Activated T-cell treated with anti-CD3 and anti-CD28 coated beads for 1 hour (primary cell): ENCODE results near the gene LRP8.

Source experiments
- DNase-seq: peaks from one replicate; pipeline ENCODE4 v3.0.0-alpha.2; 2020; ENCODE audit warnings: low read depth

Gene LRP8

GRCh38 chr1:53321776-53322602 is 5.9 kb downstream of the LRP8 start:
- no peak for DNase-seq

GRCh38 chr1:53321366-53321765 is 6.5 kb downstream of the LRP8 start:
- DNase-seq: no peak

GRCh38 chr1:53320646-53321045 is 7.2 kb downstream of the LRP8 start:
- no peak for DNase-seq

GRCh38 chr1:53319296-53320101 is 8.4 kb downstream of the LRP8 start:
- DNase-seq: no peak

DNA sequence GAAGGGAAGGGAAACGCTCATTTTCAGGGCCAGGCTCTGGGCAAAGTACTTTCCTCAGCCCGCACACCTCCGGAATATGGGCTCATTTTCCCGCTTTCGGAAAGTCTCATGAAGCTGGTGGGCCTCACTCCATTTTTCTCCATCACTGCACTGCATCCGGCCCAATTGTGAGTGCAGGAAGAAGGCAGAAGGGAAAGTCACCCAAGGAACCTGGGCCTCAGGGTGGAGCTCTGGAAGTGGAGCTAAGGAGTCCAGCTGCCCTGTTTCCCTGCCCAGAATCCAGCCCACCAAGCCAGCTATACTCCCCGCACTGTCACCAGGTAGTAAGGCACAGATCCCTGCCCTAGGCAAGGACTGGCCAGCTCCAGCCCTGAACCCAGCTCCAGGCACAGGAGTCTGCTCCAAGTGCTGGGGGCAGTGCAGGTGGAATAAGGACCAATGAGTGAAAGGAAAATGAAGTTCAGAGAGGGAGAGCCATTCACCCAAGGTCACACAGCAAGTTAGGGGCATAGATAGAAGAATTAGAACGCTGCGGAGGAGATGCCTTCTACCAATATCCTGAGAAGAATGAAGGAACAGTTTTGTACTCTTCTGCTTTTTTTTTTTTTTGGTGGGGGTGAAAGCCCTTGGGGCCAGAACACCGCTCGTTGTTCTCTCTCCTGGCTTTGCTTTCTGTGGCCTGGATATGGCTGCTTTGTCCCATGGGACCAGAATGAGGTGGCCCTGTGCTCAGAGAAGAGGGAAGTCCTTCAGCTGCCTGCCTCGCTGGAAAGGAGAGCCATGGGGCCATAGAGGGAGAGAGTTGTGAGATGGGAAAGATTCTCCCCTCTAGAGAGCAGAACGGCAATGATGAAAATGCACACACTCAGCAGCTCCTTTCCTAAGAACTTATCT is 10.0 kb downstream of the LRP8 start:
- DNase-seq: no peak

DNA sequence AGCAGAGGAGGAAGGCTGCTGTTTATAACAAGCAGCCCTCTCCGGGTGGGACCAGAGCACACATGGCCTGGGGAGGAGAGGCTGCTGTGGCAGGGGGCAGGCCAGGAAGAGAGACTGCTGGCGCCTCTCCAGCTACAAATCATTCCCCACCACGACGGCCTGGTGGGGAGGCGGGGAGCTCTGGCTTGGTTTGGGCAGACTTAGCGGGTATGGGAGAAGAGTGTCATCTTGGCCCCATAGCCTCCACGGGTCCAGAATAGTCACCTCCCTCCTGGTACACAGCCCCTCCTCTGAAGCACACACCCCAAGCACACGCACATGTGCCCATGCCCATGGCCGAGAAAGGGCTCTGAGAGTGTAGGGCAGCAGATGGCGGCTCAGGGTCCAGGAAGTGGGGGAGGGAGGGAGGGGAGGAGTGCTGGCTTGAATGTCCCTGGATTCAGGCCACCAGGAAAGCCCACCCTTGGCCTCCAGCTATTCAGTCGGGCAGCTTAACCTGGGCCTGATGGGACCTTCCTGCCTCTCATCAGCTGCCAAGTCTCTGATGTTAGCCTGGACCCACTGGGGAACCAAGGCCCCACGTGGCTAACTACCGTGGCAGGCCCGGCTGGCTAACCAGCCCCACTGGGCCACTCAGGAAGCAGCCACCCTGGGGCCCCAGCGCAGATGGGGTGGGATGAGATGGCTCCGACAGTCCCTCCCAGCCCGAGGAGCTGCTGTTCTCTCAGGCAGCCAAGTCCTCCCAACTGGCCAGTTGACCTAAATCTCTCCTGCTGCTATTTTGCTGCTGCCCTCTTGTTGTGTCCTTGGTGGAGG is 10.9 kb downstream of the LRP8 start:
- DNase-seq: no peak

GRCh38 chr1:53316424-53316765 is 11.5 kb downstream of the LRP8 start:
- DNase-seq: no peak

DNA sequence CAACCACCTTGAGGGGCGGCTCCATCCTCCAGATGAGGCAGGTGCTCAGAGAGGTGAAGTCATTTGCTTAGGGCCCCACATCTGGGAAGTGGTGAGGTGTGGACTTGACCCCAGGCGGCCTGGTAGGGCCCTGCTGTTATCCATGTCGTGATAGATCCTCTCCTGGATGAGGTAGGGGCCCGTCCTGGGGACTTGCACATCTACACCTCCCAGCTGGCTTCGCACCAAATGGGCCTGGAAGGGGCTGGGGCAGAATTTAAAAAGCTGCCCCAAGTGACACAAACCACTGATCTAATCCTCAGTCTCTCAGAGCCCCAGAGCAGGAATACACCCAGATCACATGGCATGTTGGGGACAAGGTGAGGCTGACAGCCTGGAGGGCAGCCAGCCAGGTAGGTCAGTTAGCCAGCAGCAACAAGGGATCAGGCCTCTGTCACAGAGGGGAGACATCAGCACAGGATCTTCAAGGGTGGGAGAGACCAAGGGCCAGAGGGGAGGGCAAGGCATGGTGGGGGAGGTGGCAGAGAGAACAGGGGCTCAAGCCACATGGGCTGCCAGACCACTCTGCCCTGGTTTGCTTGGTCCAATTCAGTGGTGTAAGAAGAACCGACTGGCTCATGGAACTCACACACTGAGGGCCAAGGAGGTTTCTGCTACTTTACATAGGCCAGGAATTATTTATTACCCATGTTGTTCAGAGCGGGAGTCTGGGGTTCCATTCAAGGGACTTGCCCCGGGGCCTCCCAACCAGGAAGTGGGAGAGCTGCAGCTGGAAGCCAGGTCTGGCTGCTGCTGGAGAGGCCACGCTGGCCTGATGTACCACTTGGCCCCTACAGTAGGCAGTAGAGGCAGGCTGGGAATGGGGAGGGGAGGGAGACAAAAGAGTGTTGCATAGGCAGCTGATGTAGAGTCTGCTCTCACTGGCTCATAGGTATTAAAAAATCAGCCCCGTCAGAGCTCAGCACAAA is 12.1 kb downstream of the LRP8 start:
- no peak for DNase-seq

GRCh38 chr1:53315046-53315445 is 12.8 kb downstream of the LRP8 start:
- no peak for DNase-seq

GRCh38 chr1:53314606-53315005 is 13.3 kb downstream of the LRP8 start:
- DNase-seq: no peak

DNA sequence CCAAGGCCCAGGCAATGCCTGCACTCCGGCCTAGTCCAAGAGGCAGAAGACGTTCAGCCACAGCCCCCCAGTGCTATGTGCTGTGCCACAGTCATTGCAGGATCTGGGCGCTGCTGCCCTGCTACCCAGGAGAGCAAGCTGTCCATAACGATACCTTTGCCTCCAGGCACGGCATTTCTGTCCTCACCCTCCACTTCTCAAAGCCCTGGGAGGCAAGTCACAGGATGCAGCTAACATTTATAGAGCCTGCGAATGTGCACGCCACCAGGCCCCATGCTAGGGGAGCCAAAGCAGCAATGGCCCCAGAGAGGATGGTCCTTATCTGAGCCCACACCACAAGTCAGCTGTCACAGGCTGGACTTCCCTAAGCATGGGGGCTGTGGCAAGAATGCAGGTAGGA is 13.8 kb downstream of the LRP8 start:
- no peak for DNase-seq

- DNase-seq: no peak
These were observed 14.3 kb downstream of the LRP8 start for GRCh38 chr1:53313556-53313955.

DNA sequence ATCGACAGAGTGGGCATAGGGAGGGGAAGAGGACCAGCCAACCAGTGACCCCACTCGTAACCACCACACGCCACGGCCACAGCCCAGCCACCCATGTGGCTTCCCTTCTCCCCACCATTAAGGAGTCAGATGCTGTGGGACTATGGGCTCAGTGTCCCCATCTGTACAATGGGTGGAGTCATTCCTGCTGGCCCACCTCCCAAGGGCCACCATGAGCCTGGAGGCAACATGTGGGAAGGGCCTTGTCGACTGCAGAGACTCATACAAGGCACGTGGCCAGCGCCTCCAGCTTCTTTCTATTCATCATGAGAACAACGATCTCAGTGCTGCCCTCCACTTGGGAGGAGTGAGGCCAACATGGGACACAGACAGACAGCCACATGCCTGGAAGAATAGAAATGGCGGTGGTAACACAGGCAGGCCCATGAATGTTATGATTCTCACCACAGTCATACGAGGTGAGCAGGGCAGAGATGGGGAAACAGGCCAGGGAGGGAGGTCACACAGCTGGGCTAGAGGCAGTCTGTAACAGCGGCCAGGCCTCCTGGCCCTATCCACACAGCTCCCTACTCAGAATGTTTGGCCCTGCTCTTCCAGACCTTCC is 16.1 kb downstream of the LRP8 start:
- no peak for DNase-seq

GRCh38 chr1:53310847-53311681 is 16.8 kb downstream of the LRP8 start:
- DNase-seq: no peak

DNA sequence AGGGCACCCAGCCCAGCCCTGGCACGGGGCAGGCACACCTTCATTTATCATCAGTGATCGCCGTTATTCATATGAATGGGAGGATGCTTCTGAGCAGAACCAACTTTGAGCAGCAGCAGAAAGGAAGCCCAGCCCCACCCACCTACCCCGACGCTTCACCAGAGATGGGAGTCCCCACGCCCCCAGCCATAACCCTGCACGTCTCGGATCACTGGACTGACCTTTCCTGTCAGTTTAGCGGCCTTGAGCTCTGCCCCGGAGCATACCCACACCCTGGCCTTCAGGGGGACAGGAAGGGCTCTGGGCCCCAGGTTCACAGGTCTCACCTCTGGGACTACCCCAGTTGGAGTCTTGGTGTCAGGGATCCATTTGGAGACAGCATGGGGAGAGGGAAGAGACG is 18.1 kb downstream of the LRP8 start:
- DNase-seq: no peak

DNA sequence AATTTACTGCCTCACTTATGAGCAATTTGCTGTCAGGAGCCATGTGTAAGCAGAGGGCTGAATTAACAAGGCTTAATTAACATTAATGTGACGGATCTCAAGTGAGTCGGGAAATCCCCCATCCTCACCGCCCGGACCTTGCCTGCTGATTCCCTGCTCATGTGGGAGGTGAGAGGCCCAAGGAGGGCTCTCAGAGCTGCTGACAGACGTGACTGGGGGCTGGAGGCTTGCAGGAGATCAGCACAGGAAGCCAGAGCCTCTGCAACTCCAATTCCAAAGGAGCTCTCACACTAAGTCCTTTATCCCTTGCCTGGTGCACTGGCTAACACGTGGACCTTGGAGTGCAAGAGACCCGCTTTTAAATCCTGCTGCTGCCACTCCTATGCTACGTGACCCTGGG is 19.4 kb downstream of the LRP8 start:
- DNase-seq: no peak

GRCh38 chr1:53307037-53307436 is 20.8 kb downstream of the LRP8 start:
- DNase-seq: no peak

GRCh38 chr1:53306168-53306567 is 21.7 kb downstream of the LRP8 start:
- no peak for DNase-seq

- no peak for DNase-seq
These were observed 22.2 kb downstream of the LRP8 start for GRCh38 chr1:53305650-53306049.
